GM12891 (cell line): ENCODE results near the gene KLK14.

Source experiments
- POLR2A ChIP-seq: IDR thresholded peaks from 2 replicates; pipeline ENCODE4 v1.6.1; 2011; ENCODE audit warnings: low read depth, low read length, control low read depth
- POLR2AphosphoS5 ChIP-seq: IDR thresholded peaks from 2 replicates; pipeline ENCODE4 v1.6.1; 2011; ENCODE audit warnings: low read depth, low read length, control low read depth
- POU2F2 ChIP-seq: IDR thresholded peaks from 2 replicates; pipeline ENCODE4 v1.6.1; 2011; ENCODE audit warnings: low read depth, mild to moderate bottlenecking, control low read depth, low read length, moderate library complexity
- SPI1 ChIP-seq: IDR thresholded peaks from 2 replicates; pipeline ENCODE4 v1.6.1; 2011; ENCODE audit warnings: low read depth, low read length, control low read depth
- TAF1 ChIP-seq: IDR thresholded peaks from 2 replicates; pipeline ENCODE4 v1.6.1; 2011; ENCODE audit warnings: low read depth, low read length, control low read depth

DNA sequence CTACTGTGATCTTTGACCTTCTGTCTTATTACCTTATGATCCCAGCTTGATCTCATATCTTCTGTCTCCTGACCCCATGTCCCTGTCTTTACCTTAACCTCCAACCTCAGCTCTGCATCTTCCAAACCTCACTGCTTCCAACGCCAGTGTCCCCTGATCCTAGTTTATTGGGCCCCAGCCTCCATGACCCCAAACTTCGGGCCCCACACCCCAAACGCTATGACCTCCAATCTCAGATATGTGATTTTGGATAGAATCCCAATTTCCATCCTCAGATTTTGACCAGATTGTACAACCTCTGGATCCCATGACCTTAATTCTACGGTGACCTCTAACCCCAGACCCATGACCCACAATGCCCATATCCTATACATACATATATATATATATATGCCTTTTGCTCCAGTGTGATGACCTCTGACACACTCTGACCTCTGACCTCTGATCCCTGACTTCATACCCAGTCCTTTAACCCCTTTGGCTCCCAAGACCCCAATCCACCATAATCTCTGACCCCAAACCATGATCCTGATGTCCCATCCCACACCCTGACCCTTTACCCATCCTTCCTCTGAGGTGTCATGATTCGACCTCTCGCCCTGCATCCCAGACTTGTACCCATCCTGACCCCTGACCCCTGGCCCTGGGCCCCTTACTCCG lies 51.3 kb downstream of the KLK14 start:
- TF ChIP-seq TAF1 (no peak), POLR2AphosphoS5 (no peak), POLR2A (no peak), SPI1 (no peak), POU2F2 (no peak)
